ENCODE results near the gene FXR2. TPM values are rescaled to one million over a fixed set of nuclear protein-coding genes. Genes with fewer than 3 reads are reported as not detected.

Gene FXR2
- total and polyA plus RNA-seq, 2 donors, result 26.2 to 38.5 TPM

GRCh38 chr17:7561589-7562207 is 53.0 kb downstream of the FXR2 start, which contains the start of gene SENP3:
SENP3 (plus strand) TSS chr17:7561919; CDS start chr17:7563077, 1,158 bp downstream.
- Histone ChIP-seq H3K36me3 (ENCODE audit: insufficient read depth) (peaks cover 2% of the 10 kb centered on the region), H3K4me1 (ENCODE audit: insufficient read depth) (no peaks in the 10 kb centered on the region), H3K27ac (ENCODE audit: low read depth) (peak within 1 kb of the TSS; percentile 76), H3K4me3 (ENCODE audit: low read depth, low read length) (peak within 1 kb of the TSS; percentile 84)
- under 1% methylated on average over 82 of the region's 82 CpGs for WGBS
- DNase-seq (ENCODE audit: extremely low spot score), result no peak

DNA sequence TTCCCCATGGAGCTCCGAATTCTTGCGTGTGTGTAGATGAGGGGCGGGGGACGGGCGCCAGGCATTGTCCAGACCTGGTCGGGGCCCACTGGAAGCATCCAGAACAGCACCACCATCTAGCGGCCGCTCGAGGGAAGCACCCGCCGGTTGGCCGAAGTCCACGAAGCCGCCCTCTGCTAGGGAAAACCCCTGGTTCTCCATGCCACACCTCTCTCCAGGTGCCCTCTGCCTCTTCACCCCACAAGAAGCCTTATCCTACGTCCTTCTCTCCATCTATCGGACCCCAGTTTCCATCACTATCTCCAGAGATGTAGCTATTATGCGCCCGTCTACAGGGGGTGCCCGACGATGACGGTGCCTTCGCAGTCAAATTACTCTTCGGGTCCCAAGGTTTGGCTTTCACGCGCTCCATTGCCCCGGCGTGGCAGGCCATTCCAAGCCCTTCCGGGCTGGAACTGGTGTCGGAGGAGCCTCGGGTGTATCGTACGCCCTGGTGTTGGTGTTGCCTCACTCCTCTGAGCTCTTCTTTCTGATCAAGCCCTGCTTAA is 53.6 kb downstream of the FXR2 start:
- WGBS, result under 1% methylated on average over 32 of the region's 32 CpGs
- no peaks in the 10 kb centered on the region for H3K4me1 ChIP-seq (ENCODE audit: insufficient read depth)
- H3K36me3 ChIP-seq (ENCODE audit: insufficient read depth), result peaks cover 2% of the 10 kb centered on the region
- DNase-seq (ENCODE audit: extremely low spot score), result no peak
- H3K4me3 ChIP-seq (ENCODE audit: low read depth, low read length), result peak overlapping the region; percentile 84
- peak overlapping the region; percentile 70 for H3K27ac ChIP-seq (ENCODE audit: low read depth)

GRCh38 chr17:7560172-7561027 is 54.3 kb downstream of the FXR2 start:
- 26% methylated on average over 22 of the region's 22 CpGs for WGBS
- no peaks in the 10 kb centered on the region for H3K4me1 ChIP-seq (ENCODE audit: insufficient read depth)
- DNase-seq (ENCODE audit: extremely low spot score), result no peak
- peaks cover 1% of the 10 kb centered on the region for H3K36me3 ChIP-seq (ENCODE audit: insufficient read depth)
- no peak overlapping the region for H3K4me3 ChIP-seq (ENCODE audit: low read depth, low read length)
- H3K27ac ChIP-seq (ENCODE audit: low read depth), result no peak overlapping the region

DNA sequence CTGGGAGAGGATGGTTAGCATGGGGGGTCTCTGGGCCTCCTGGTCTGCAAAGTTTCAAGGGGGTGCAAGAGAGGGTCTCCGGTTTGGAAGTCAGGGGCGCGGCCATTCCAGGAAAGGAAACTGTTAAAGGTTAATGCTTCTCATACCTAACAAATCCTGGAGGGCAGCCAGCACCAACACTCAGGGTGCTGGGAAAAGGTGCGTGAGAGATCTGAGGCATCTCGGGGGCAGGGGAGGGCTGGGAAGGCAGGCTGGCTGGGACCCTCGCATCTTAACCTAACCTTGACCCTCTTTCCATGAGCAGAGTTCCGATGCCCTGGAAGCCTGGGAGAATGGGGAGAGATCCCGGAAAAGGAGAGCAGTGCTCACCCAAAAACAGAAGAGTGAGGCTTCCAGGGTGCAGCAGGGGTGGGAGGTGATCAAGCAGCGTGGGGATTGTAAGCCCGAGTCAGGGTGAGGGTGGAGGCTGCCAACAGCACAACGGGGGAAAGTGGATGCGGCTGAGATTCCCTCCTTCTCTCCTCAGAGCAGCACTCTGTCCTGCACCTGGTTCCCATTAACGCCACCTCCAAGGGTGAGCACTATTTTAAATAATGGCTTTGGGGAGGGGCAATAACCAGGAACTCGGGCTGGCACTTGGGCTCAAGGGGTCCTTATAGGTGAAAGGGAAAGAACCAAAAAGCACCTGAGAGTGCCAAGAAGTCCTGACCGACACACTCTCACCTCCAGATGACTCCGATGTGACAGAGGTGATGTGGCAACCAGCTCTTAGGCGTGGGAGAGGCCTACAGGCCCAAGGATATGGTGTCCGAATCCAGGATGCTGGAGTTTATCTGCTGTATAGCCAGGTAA is 55.2 kb downstream of the FXR2 start:
- H3K4me3 ChIP-seq (ENCODE audit: low read depth, low read length), result no peak overlapping the region
- no peak for DNase-seq (ENCODE audit: extremely low spot score)
- H3K27ac ChIP-seq (ENCODE audit: low read depth), result no peak overlapping the region
- 79% methylated on average over 18 of the region's 18 CpGs for WGBS
- H3K4me1 ChIP-seq (ENCODE audit: insufficient read depth), result no peaks in the 10 kb centered on the region
- H3K36me3 ChIP-seq (ENCODE audit: insufficient read depth), result no peaks in the 10 kb centered on the region

GRCh38 chr17:7558544-7559319 is 56.0 kb downstream of the FXR2 start, which contains the start of gene TNFSF13:
TNFSF13 (plus strand) TSS chr17:7558750; CDS start chr17:7559040, 290 bp downstream.
- DNase-seq (ENCODE audit: extremely low spot score), result no peak
- no peaks in the 10 kb centered on the region for H3K4me1 ChIP-seq (ENCODE audit: insufficient read depth)
- H3K36me3 ChIP-seq (ENCODE audit: insufficient read depth), result no peaks in the 10 kb centered on the region
- 47% methylated on average over 16 of the region's 16 CpGs for WGBS
- no peak within 1 kb of the TSS for H3K4me3 ChIP-seq (ENCODE audit: low read depth, low read length)
- peak within 1 kb of the TSS; percentile 87 for H3K27ac ChIP-seq (ENCODE audit: low read depth)

DNA sequence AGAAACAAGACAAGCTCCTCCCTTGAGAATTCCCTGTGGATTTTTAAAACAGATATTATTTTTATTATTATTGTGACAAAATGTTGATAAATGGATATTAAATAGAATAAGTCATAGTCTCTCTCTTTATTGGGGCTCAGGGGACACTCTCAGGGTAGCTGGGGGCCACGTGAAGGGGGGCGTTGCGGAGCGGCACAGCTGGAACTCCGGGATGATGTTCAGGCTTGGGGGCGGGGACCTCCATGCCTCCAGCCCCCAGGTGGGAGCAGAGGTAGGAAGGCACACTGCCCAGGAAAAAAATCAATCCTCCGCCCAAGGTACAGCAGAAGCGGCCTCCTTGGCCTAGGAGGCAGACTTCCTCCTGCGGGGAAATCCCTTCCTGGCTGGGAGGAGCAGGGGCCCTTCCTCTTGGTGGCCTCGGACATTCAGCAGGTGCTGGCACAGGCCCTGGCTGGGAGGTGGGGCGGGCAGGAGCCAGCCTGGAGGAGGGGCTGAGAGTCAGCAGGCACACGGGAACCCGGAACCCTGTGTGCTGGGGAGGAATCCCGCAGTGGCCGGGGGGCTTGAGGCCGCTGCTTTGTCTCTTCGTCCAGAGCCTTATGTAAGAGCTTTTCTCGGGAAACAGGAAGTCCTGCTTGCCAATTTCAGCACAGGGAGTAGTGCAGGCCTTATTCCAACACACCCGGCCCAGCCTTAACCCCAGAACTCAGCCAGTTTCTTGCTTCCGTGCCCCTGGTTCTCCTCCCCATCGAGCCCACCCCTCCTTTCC is 56.7 kb downstream of the FXR2 start:
- Histone ChIP-seq H3K36me3 (ENCODE audit: insufficient read depth) (no peaks in the 10 kb centered on the region), H3K4me1 (ENCODE audit: insufficient read depth) (no peaks in the 10 kb centered on the region), H3K27ac (ENCODE audit: low read depth) (peak overlapping the region; percentile 87), H3K4me3 (ENCODE audit: low read depth, low read length) (no peak overlapping the region)
- no peak for DNase-seq (ENCODE audit: extremely low spot score)
- 12% methylated on average over 21 of the region's 21 CpGs for WGBS

DNA sequence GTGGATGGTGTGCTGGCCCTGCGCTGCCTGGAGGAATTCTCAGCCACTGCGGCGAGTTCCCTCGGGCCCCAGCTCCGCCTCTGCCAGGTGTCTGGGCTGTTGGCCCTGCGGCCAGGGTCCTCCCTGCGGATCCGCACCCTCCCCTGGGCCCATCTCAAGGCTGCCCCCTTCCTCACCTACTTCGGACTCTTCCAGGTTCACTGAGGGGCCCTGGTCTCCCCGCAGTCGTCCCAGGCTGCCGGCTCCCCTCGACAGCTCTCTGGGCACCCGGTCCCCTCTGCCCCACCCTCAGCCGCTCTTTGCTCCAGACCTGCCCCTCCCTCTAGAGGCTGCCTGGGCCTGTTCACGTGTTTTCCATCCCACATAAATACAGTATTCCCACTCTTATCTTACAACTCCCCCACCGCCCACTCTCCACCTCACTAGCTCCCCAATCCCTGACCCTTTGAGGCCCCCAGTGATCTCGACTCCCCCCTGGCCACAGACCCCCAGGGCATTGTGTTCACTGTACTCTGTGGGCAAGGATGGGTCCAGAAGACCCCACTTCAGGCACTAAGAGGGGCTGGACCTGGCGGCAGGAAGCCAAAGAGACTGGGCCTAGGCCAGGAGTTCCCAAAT is 57.4 kb downstream of the FXR2 start:
- 51% methylated on average over 19 of the region's 19 CpGs for WGBS
- H3K4me1 ChIP-seq (ENCODE audit: insufficient read depth), result no peaks in the 10 kb centered on the region
- H3K4me3 ChIP-seq (ENCODE audit: low read depth, low read length), result no peak overlapping the region
- no peaks in the 10 kb centered on the region for H3K36me3 ChIP-seq (ENCODE audit: insufficient read depth)
- peak overlapping the region; percentile 87 for H3K27ac ChIP-seq (ENCODE audit: low read depth)
- DNase-seq (ENCODE audit: extremely low spot score), result no peak

DNA sequence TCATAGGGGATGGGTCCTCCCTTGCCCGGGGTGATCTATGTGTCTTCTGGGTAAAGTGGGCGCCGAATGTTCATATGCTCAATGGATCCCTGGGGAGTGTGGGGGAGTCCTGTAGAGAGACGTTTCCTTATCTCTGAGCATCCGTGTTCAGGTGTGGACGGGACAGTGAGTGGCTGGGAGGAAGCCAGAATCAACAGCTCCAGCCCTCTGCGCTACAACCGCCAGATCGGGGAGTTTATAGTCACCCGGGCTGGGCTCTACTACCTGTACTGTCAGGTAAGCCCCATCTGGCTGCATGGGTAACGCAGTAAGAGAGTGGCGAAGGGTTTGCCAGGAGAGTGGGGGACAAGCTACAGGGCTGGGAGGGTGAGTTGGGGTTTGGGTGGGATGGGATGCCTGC is 58.1 kb downstream of the FXR2 start:
- Histone ChIP-seq H3K27ac (ENCODE audit: low read depth) (no peak overlapping the region), H3K4me1 (ENCODE audit: insufficient read depth) (no peaks in the 10 kb centered on the region)
- WGBS, result 87% methylated on average over 12 of the region's 12 CpGs

GRCh38 chr17:7555320-7555948 is 59.3 kb downstream of the FXR2 start:
- 57% methylated on average over 10 of the region's 10 CpGs for WGBS
- no peaks in the 10 kb centered on the region for H3K36me3 ChIP-seq (ENCODE audit: insufficient read depth)
- no peak overlapping the region for H3K4me3 ChIP-seq (ENCODE audit: low read depth, low read length)
- DNase-seq (ENCODE audit: extremely low spot score), result no peak
- no peaks in the 10 kb centered on the region for H3K4me1 ChIP-seq (ENCODE audit: insufficient read depth)
- no peak overlapping the region for H3K27ac ChIP-seq (ENCODE audit: low read depth)

More for the DNA sequence above, 58.1 kb downstream of the FXR2 start:
- no peaks in the 10 kb centered on the region for H3K36me3 ChIP-seq (ENCODE audit: insufficient read depth)
- no peak overlapping the region for H3K4me3 ChIP-seq (ENCODE audit: low read depth, low read length)
- no peak for DNase-seq (ENCODE audit: extremely low spot score)

DNA sequence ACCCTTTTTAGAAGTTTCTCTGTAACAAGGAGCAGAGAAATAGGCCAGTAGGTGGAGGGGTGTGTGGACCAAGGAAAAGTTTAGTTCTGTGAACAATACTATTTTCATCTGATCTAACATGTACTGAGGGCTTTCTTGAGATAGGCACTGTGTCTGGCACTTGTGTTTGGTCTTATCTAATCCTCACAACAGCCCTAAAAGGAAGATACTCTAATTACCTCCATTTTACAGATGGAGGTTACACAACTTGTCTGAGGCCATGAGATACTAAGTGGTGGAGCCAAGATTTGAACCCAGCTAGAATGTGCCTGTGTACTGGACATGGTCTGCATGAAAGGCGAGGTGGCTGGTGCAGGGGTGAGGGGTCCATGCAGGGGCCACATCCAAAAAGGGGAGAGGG is 61.3 kb downstream of the FXR2 start:
- Histone ChIP-seq H3K27ac (ENCODE audit: low read depth) (no peak overlapping the region), H3K4me1 (ENCODE audit: insufficient read depth) (no peaks in the 10 kb centered on the region)
- 100% methylated on average over 1 of the region's 1 CpG for WGBS

GRCh38 chr17:7552621-7553051 is 62.1 kb downstream of the FXR2 start:
- H3K4me3 ChIP-seq (ENCODE audit: low read depth, low read length), result no peak overlapping the region
- no peaks in the 10 kb centered on the region for H3K36me3 ChIP-seq (ENCODE audit: insufficient read depth)
- 83% methylated on average over 6 of the region's 6 CpGs for WGBS
- DNase-seq (ENCODE audit: extremely low spot score), result no peak
- H3K4me1 ChIP-seq (ENCODE audit: insufficient read depth), result no peaks in the 10 kb centered on the region
- no peak overlapping the region for H3K27ac ChIP-seq (ENCODE audit: low read depth)

More for the DNA sequence above, 61.3 kb downstream of the FXR2 start:
- H3K4me3 ChIP-seq (ENCODE audit: low read depth, low read length), result no peak overlapping the region
- DNase-seq (ENCODE audit: extremely low spot score), result no peak
- no peaks in the 10 kb centered on the region for H3K36me3 ChIP-seq (ENCODE audit: insufficient read depth)
